Uterus (tissue), 4 donors: ENCODE data around the gene TMSB15A. TPM values are rescaled to one million over a fixed set of nuclear protein-coding genes. Genes with fewer than 3 reads are reported as not detected.
A peak's percentile ranks its signal among the peaks of the same experiment; 100 is the strongest.

Experiments
- DNase-seq, 2 donors: peaks; one replicate each; pipeline ENCODE4 v3.0.0-alpha.2; 2019 to 2020
- H3K27ac ChIP-seq, 2 donors: fragments of 200-600 bp; sonication (generic); 1 replicate in 1 of 2; 2 replicates in 1 of 2; pipeline ENCODE4 v1.5.1; 2016 to 2018
- H3K27me3 ChIP-seq, 2 donors: fragments of 200-600 bp; sonication (generic); one replicate each; pipeline ENCODE4 v1.5.1; 2018 to 2019; ENCODE audit warnings: control low read depth in 1 of 2
- H3K36me3 ChIP-seq, 2 donors: fragments of 200-600 bp; sonication (generic); one replicate each; pipeline ENCODE4 v1.5.1; 2019; ENCODE audit warnings: control low read depth in 1 of 2
- H3K4me1 ChIP-seq, 2 donors: fragments of 200-600 bp; sonication (generic); one replicate each; pipeline ENCODE4 v1.5.1; 2018 to 2019; ENCODE audit warnings: control low read depth in 1 of 2
- H3K4me3 ChIP-seq, 2 donors: fragments of 200-600 bp; sonication (generic); 1 replicate in 1 of 2; 2 replicates in 1 of 2; pipeline ENCODE4 v1.5.1; 2018 to 2019; ENCODE audit warnings: mild to moderate bottlenecking in 1 of 2
- H3K9me3 ChIP-seq, 2 donors: fragments of 200-600 bp; sonication (generic); one replicate each; pipeline ENCODE4 v1.5.1; 2019; ENCODE audit warnings: control low read depth in 1 of 2
- CTCF ChIP-seq, 4 experiments: fragments of 200-600 bp in 2 of 4; fragments of 450-650 bp in 2 of 4; sonication (generic) in 2 of 4; IDR thresholded peaks; one replicate each; pipeline ENCODE4 v1.5.1; 2016 to 2019; ENCODE audit warnings: antibody characterized with exemption in 4 of 4, mild to moderate bottlenecking in 2 of 4, moderate library complexity in 1 of 4
- POLR2A ChIP-seq, 2 donors: fragments of 450-650 bp; IDR thresholded peaks; one replicate each; pipeline ENCODE4 v1.6.1; 2016; ENCODE audit warnings: antibody characterized with exemption in 2 of 2, mild to moderate bottlenecking in 1 of 2, moderate library complexity in 1 of 2
- intact Hi-C: fragments of 100-400 bp; cut with DNase I; formaldehyde crosslinking; loops from one replicate; pipeline ENCODE4 v1.15.1; 2023; ENCODE audit warnings: low total_unique reads
- total RNA-seq, 4 donors: library from RNA; depleted of rRNA in 3 of 4; stranded (reverse); fragments of >200 nt in 3 of 4; gene quantifications; one replicate each; pipeline versions ENCODE4 v1.1.0 to v1.2.4, GENCODE V29; 2014 to 2023
- donor health status: DM: yes; HTN: yes; CAD: no.

TMSB15A gene
- 10 to 100 TPM in 1 of 4 donors, 1 to 10 TPM in 1, under 1 TPM in 1, not detected in 1; 0.88 to 12.7 (median 4.7) TPM for total RNA-seq

DNA sequence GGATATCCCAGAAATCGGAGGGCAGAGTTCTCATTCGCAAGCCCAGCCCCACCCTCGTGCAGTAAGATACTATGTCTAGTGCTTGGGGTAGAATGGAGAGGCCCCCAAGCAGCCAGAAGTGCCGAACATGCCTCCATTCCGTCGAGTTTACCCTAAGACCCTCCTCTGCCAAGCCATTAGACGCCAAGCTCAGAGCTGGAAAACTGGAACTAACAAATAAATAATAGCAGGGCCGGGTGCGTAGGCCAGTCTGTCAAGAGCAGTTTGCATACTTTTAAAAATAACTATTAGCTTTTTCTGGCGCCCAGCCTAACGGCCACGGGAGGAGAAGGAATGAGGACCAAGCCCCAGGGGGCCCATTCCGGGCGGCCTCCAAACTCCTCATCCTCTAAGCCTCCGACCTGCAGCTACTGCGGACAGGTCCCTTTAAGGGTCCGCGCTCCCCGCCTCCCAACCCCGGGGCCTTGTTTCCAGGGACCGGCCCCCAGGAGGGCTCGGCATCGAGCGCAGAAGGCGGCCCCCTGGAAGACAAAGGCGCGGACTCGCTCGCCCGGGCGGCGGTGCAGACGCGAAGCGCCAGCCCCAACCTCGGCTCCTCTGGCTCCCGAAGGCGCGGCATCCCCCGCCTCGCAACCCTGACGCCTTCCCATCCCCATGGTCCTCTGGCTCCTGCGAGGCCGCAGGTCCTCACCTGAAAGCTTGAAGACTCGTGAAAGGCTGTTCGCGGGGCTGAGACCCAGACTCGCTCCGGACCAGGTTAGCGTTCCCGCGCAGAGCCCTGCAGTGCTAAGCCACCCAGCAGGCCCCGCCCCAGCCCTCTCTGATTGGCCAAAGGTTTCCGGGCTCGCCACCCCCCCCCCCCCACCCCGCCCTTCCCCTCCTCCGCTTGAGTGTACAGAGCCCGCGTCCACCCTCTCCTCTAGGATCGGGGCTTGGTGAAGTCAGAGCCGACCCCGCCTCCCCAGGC, at the start of gene TMSB15A:
TMSB15A (minus strand) TSS at position 765 of the 967 bp plus-strand sequence.
- Histone ChIP-seq H3K4me1 (no peaks in the 10 kb centered on the region), H3K27ac (peak within 1 kb of the TSS; percentile 64 to 83), H3K36me3 (no peaks in the 10 kb centered on the region), H3K9me3 (no peaks in the 10 kb centered on the region), H3K27me3 (no peaks in the 10 kb centered on the region), H3K4me3 (peak within 1 kb of the TSS; percentile 32 to 35)
- TF ChIP-seq POLR2A (IDR thresholded peaks at IDR 0.05) (peak in 1 of 2 donors; percentile 13), CTCF (IDR thresholded peaks at IDR 0.05) (no peak)
- DNase-seq, result peak; percentile 72 to 77
- intact Hi-C loops, result no loop called here

DNA sequence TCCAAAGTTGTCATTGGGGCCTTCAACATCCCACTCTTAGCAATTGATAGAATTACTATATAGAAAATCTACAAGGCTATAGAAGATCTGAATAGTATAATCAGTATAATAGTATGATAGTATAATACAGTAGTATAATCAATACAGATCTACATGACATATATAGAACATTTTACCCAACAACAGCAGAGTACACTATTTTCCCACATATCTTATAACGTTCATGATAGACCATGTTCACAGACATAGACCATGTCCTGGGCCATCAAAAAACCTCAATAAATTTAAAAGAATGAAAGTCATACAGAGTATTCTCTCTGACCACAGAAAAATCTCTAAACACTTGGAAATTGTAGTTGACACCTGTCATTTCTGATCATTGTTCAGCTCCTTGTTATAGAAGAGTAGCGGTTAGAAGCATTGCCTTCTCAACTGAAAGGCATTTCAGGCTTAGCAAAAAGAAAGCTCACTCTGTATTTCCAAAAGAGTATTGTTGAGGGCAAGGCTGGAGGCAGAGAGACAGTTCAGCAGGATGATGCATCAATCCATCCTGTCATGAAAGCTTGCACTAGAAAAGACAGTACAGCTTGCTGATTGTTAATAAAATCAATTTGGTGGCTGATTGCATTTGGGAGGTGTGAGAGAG, 44.0 kb upstream of the TMSB15A start:
- no peak for DNase-seq
- intact Hi-C loops, result no loop called here
- TF ChIP-seq POLR2A (IDR thresholded peaks at IDR 0.05) (no peak), CTCF (IDR thresholded peaks at IDR 0.05) (no peak)
- Histone ChIP-seq H3K36me3 (no peaks in the 10 kb centered on the region), H3K27ac (no peak overlapping the region), H3K9me3 (no peaks in the 10 kb centered on the region), H3K27me3 (no peaks in the 10 kb centered on the region), H3K4me1 (no peaks in the 10 kb centered on the region), H3K4me3 (no peak overlapping the region)

DNA sequence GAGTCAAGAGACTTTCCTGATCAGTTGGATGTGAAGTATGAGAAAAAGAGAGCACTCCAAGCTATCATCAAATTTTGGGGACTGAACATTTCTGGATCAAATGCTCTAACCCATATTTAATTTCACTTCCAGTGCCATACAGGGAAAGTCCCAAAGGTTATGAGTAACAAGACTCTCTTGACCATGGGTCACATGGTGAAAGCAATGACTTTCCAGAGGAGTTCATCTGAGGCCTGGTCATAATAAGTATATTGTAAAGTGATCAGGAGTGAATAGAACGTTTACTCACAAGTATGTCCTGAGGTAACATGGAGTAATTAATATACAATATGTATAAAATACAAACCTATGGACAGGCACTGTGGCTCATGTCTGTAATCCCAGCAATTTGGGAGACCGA, 42.1 kb upstream of the TMSB15A start:
- Histone ChIP-seq H3K36me3 (no peaks in the 10 kb centered on the region), H3K4me1 (no peaks in the 10 kb centered on the region), H3K27ac (no peak overlapping the region), H3K9me3 (no peaks in the 10 kb centered on the region), H3K4me3 (no peak overlapping the region), H3K27me3 (no peaks in the 10 kb centered on the region)
- intact Hi-C loops, result no loop called here
- no peak for TF ChIP-seq CTCF (IDR thresholded peaks at IDR 0.05)
- no peak for TF ChIP-seq POLR2A (IDR thresholded peaks at IDR 0.05)
- no peak for DNase-seq

GRCh38 chrX:102548231-102548630, 31.7 kb upstream of the TMSB15A start:
- H3K27me3 ChIP-seq, result peaks cover 0 to 10% of the 10 kb centered on the region in 2 donors
- TF ChIP-seq POLR2A (IDR thresholded peaks at IDR 0.05) (no peak), CTCF (IDR thresholded peaks at IDR 0.05) (no peak)
- H3K4me3 ChIP-seq, result no peak overlapping the region
- no peaks in the 10 kb centered on the region for H3K36me3 ChIP-seq
- H3K4me1 ChIP-seq, result no peaks in the 10 kb centered on the region
- H3K9me3 ChIP-seq, result no peaks in the 10 kb centered on the region
- DNase-seq, result no peak
- H3K27ac ChIP-seq, result no peak overlapping the region
- intact Hi-C loops, result no loop called here
